Measurements from ENCODE around the gene CPNE6. TPM values are rescaled to one million over a fixed set of nuclear protein-coding genes. Genes with fewer than 3 reads are reported as not detected.

The CPNE6 gene
- total RNA-seq, 4 donors from 2014 or later = not detected

- Histone ChIP-seq H3K4me3 (peak overlapping the region; percentile 70), H3K9me3 (no peaks in the 10 kb centered on the region), H3K36me3 (peaks cover 14% of the 10 kb centered on the region), H3K4me1 (peaks cover 35% of the 10 kb centered on the region), H3K27ac (peak overlapping the region; percentile 100), H3K27me3 (no peaks in the 10 kb centered on the region)
- no peak for DNase-seq (ENCODE audit: low spot score in 2 of 2)
- TF ChIP-seq POLR2A (IDR thresholded peaks at IDR 0.05) (no peak), POLR2AphosphoS5 (IDR thresholded peaks at IDR 0.05) (no peak), EP300 (IDR thresholded peaks at IDR 0.05) (no peak), CTCF (IDR thresholded peaks at IDR 0.05) (no peak)
- 19% methylated on average over 15 of the region's 15 CpGs for WGBS
Measured at GRCh38 chr14:24113379-24113800, 42.0 kb downstream of the CPNE6 start.

DNA sequence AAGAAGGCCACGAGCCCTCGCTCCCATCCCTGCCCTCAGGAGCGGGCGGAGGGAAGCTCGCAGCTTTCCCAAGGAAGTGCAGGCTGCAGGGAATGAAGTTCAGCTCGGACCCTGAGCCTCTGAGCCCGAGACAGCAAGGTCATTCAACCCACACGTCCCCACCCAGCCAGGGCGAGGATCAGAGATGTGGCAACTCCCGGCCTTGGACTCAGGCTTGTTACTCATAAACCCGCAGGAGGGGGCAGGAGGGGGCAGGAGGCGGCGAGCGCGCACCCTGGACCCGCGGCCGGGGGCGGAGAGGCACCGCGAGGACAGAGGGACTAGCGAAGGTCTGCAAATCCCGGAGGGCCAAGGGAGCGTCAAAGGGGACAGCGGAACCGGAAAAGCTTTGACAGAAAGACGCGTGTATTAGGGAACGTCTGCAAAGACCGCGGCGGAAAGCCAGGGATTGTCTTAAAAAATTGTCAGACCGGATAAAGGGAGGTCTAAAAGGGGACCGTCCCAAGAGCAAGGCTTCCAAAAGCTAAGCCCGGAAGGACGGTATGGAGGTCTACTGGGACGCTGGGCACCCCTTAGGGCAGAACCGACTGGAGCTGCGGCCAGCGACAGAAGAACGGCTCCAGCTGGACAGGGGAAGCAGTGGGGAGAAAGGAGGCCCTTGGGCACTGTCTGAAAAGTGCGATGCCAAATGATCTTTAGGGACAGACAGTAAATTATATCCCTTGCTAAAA lies 42.6 kb downstream of the CPNE6 start:
- no peaks in the 10 kb centered on the region for H3K27me3 ChIP-seq
- H3K4me1 ChIP-seq = peaks cover 30% of the 10 kb centered on the region
- 0% methylated on average over 23 of the region's 42 CpGs for WGBS
- H3K4me3 ChIP-seq = peak overlapping the region; percentile 70
- H3K27ac ChIP-seq = peak overlapping the region; percentile 100
- H3K36me3 ChIP-seq = peaks cover 19% of the 10 kb centered on the region
- peak; percentile 94 for DNase-seq (ENCODE audit: low spot score in 2 of 2)
- H3K9me3 ChIP-seq = no peaks in the 10 kb centered on the region
- TF ChIP-seq EP300 (IDR thresholded peaks at IDR 0.05) = no peak
- peak in 1 of 3 donors; percentile 32 for TF ChIP-seq POLR2AphosphoS5 (IDR thresholded peaks at IDR 0.05)
- TF ChIP-seq POLR2A (IDR thresholded peaks at IDR 0.05) = no peak
- no peak for TF ChIP-seq CTCF (IDR thresholded peaks at IDR 0.05)

GRCh38 chr14:24114532-24115421 lies 43.4 kb downstream of the CPNE6 start, which contains the start of the genes DCAF11 and NRL:
Gene DCAF11 (plus strand): TSS chr14:24114777. CDS start chr14:24115595, 818 bp downstream.
Gene NRL (minus strand): TSS chr14:24114949. CDS start chr14:24082848, 32,101 bp downstream.
- WGBS = under 1% methylated on average over 40 of the region's 65 CpGs
- peak within 1 kb of the TSS; percentile 100 for H3K27ac ChIP-seq
- peaks cover 27% of the 10 kb centered on the region for H3K4me1 ChIP-seq
- TF ChIP-seq POLR2A (IDR thresholded peaks at IDR 0.05) = peak; percentile 7 to 39
- peak; percentile 93 to 99 (median 98) for TF ChIP-seq POLR2AphosphoS5 (IDR thresholded peaks at IDR 0.05)
- TF ChIP-seq CTCF (IDR thresholded peaks at IDR 0.05) = no peak
- TF ChIP-seq EP300 (IDR thresholded peaks at IDR 0.05) = peak; percentile 81
- peak within 1 kb of the TSS; percentile 70 for H3K4me3 ChIP-seq
- no peaks in the 10 kb centered on the region for H3K27me3 ChIP-seq
- H3K9me3 ChIP-seq = no peaks in the 10 kb centered on the region
- peak; percentile 99 for DNase-seq (ENCODE audit: low spot score in 2 of 2)
- H3K36me3 ChIP-seq = peaks cover 27% of the 10 kb centered on the region

- Histone ChIP-seq H3K27me3 (no peaks in the 10 kb centered on the region), H3K27ac (peak overlapping the region; percentile 100), H3K9me3 (no peaks in the 10 kb centered on the region), H3K4me3 (peak overlapping the region; percentile 70), H3K4me1 (peaks cover 27% of the 10 kb centered on the region), H3K36me3 (peaks cover 35% of the 10 kb centered on the region)
- DNase-seq (ENCODE audit: low spot score in 2 of 2) = no peak
- TF ChIP-seq POLR2AphosphoS5 (IDR thresholded peaks at IDR 0.05) (no peak), EP300 (IDR thresholded peaks at IDR 0.05) (no peak), POLR2A (IDR thresholded peaks at IDR 0.05) (no peak), CTCF (IDR thresholded peaks at IDR 0.05) (no peak)
- WGBS = 4% methylated on average over 14 of the region's 14 CpGs
Measured at GRCh38 chr14:24115422-24116127, 44.2 kb downstream of the CPNE6 start.

Data from suprapubic skin (tissue), 4 donors.